Measurements from ENCODE around the gene PROK1. TPM values are rescaled to one million over a fixed set of nuclear protein-coding genes. Genes with fewer than 3 reads are reported as not detected.

PROK1 gene
- total RNA-seq, 1 donor from 2014 or later, result not detected

DNA sequence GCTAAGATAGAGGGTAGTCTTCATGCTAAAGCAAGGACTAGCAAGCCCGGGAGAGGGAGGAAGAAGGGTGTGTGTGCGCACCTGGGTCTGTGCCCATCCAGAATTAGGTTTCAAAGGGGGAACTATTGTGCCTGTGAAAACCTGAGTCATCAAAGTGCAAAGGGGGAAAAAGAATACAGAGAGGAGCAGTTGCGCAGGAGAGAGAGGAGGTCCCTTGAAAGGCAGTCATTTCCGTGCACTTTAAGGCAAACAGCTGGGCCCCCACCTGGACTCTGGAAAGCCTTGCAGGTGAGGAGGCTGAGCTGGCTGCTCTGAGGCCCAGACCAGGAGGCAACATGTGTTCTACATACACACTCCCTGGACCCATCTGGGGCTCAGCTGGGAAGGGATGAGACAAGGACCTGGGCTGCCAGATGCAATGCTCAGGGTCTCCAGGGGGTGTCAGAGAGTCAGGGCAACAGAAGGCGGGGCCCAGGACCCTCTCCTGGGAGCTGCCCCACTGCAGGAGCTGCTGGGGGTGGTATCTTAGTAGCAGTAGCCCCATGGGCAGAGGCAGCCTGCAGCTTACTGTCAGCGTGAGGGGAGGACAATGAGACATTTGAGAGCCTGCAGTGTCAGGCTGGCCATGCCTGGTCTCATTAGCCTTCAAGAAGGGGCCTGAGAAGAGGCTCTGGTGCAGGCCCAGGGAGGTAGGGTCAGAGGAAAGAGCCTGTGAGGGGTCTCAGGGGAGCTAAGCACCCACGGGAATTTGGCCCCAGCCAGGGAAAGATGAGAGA is 14.3 kb downstream of the PROK1 start:
- no peak for DNase-seq (ENCODE audit: low read depth in 2 of 2)

GRCh38 chr1:110465814-110466380 is 14.9 kb downstream of the PROK1 start:
- no peak for DNase-seq (ENCODE audit: low read depth in 2 of 2)

DNA sequence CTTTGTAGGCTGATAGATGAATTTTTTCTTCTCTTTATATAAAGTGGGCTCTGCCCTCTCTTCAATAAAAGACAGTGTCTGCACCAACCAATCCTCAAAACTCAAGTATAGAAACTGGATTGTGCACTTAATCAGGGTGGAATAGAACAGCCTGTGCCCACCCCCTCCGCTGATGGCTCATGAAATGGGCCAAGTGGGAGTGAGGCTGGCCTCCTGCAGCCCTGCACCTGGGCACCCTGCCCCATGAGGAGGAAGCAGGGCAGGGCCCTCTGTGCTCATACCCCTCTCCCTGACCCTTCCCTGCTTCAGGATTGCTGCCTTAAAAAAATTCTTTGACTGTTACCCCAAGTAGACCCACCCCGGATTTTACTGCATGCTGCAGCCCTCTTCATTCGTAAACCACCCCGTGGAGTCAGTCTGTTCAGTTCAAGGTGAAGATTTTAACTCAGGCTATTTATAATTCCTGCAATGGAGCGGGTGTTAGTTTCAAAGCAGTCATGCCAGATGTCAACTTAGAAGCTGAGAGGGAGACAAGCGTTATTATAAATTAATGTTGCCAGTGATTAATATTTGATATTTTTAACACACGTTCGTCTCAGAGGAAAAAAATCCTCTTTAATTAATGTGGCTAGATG is 15.8 kb downstream of the PROK1 start:
- DNase-seq (ENCODE audit: low read depth in 2 of 2), result no peak

- DNase-seq (ENCODE audit: low read depth in 2 of 2), result peak in 1 of 2 donors; percentile 10
These were observed 20.2 kb downstream of the PROK1 start for GRCh38 chr1:110471131-110471530.

DNA sequence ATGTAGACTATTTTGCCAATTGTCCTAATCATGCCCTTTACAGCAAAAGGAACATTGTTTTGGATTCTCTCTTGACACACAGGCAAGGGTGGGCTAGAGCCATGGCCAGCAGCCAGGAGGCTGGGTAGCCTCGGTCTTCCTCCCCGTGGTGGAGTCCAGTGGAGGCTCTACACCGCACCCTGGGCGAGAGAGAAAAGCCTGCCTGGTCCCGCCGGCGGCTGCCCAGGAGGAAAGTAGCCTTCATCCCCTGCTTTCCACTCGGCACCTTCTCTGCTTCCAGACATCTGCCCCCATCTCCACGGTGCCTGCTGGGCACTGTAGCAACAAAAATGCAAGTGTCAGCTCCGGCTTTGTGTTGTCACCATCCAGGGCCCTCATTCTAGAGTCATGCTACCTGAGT is 21.6 kb downstream of the PROK1 start:
- DNase-seq (ENCODE audit: low read depth in 2 of 2), result no peak

GRCh38 chr1:110474444-110474843 is 23.5 kb downstream of the PROK1 start:
- DNase-seq (ENCODE audit: low read depth in 2 of 2), result no peak

DNA sequence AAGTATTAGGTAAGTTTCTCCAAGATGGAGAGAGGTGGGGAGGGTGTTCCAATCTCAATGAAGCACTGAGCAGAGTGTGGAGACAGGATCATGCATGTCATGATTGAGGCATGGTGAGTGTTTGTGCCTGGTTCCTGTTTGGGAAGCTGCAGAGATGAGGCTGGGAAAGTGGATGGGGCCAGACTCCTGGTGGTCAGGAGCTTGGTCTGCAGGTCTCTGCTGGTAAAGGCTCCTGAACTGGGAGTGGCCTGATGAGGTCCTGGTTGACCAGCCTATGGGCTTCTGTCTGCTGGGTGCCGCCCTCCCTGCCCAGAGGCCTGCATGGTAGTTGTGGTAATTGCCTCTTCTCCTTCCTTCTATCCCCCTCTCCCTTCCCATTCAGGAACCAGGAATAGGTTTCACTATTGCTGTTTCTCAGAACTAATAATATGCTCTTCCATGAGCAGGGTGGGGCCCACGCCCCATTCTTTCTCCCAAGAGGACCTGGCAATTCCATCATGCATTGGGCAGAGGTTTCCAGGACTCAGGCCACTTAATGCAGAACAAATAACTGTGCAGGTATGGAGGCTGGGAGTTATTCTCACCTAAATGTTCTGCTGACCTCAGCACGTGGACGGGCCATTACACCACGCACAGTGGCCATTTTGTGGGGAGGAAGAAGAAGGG is 24.5 kb downstream of the PROK1 start:
- DNase-seq (ENCODE audit: low read depth in 2 of 2), result no peak

DNA sequence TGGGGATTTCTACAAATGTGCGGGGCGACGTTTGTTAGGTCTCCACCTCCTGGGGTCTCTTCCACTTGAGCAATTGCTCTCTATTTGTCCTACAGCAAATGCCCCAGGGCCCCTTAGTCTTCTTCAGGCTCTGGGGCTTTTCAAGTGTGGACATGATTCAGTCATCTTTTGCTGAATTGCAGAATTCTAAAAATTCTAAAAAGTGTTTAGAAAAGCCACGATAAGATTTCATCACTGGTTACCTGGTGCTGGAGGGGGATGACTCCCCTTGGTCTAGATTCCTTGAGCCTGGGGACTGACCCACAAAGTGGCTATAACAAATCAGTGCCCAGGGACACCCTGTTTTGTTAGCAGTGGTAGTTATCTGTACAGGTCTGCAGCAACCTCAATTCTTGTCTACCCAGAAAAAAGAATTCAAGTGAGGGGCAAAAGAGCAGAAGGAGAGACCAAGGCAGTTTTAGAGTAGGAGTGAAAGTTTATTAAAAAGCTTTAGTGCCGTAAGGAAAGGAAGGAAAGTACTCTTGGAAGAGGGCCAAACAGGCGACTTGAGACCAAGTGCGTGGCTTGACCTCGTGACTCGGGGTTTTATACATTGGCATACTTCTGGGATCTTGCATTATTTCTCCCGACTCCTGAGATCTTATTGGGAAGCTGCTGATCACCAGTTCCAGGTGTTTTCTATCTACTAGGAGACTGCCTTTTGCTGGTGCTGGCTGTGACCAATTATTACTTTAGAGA is 25.2 kb downstream of the PROK1 start:
- DNase-seq (ENCODE audit: low read depth in 2 of 2), result peak in 1 of 2 donors; percentile 36

DNA sequence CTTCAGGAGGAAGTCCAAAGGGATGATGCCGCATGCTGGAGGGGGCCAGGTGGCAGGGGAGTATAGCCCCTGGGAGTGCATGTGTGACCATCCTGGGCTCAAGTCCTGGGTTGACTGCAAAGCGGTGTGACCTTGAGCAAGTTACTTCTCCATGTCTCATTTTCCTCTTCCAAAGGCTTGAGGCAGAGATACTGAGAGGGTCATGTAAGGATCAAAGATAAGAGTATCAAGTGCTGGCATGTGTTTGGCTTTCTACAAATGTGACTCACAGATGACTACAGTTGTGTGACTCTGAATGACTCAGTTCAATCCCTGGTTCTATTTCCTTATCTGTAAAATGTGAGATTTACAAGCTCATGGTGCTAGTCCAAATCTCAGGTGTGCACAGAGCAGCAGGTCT is 26.1 kb downstream of the PROK1 start:
- DNase-seq (ENCODE audit: low read depth in 2 of 2), result peak in 1 of 2 donors; percentile 52

- no peak for DNase-seq (ENCODE audit: low read depth in 2 of 2)
These were observed 26.6 kb downstream of the PROK1 start for GRCh38 chr1:110477445-110477957.

DNA sequence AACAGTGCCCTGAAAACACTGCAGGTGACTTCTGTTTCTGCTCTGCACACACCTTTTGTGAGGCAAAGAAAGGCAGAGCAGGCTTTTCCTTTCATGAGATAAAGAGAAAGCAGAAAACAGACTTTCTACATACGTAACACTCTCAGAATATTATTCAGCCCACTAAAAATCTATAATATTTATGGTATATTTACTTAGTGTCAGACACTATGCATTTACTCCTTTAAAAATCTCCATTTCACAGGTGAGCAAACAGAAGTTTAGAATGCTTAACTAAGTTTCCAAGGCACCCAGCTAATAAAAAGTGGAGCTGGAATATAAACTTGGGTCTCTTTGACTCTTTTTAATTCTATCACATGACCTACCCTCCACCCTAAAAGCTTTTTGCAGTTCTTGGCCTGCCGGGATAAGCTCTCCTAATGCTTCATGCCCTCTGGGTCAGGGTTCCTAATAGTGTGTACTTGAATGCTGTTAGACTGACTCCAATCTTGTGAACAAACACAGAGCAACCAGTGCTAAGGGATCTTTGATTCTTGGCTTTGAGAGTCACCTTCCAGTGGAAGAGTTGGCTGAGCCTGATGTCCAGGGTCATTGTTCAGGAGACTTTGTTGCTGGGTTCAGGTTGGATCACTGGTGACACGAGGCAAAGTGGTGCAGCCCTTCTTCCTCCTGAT is 27.2 kb downstream of the PROK1 start:
- no peak for DNase-seq (ENCODE audit: low read depth in 2 of 2)

DNA sequence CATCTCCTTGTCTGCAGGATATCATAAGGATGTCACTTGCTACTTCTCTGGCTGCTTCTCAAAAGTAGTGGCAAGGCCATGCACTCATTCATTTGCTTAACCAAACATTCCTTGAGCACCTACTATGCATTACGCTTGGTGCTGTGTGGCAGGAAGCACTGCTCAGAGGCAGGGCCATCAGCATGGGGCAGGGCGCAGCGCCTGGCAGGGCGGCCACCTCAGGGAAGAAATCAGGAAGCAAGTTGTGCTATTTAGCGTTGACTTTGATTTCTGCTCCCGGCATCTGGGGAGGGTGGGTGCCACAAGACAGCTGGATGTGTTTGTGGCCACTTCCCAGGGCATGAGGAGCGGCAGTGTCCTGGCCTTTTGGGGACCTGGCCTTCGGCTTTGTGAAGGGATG is 27.9 kb downstream of the PROK1 start:
- no peak for DNase-seq (ENCODE audit: low read depth in 2 of 2)

DNA sequence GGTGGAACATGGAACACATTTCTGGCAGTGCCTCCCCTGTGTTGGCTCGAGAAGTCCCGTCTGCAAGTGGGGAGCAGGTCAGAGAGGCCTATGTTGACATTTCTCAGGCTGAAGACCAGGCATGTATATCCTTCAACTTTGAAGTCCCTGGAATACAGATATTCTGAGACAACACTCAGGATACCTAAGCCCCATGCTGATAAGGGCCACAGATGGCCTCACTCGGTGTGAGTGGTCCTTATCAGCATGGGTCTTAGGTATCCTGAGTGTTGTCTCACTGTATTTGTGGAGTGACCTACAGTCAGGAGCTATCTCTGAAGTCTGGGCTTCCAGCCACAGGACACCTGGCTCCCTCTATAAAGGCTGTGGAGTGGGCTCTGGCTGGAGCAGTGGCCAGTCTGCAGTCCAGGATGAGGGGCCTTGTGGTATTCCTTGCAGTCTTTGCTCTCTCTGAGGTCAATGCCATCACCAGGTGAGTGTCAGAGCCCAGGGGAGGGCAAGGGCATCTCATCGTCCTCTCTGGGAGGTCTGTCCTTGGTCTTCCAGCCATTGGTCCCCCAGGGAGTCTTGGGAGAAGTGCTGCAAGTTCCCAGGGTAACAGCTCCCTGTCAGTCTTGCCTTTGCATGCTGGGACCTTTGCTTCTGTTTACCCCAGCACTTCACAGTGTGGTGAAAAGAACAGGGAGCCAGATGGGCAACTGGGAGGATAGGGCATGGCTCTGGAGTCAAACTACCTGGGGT is 29.6 kb downstream of the PROK1 start:
- DNase-seq (ENCODE audit: low read depth in 2 of 2), result no peak

GRCh38 chr1:110481968-110482623 is 31.1 kb downstream of the PROK1 start:
- DNase-seq (ENCODE audit: low read depth in 2 of 2), result no peak

GRCh38 chr1:110482662-110483307 is 31.8 kb downstream of the PROK1 start:
- DNase-seq (ENCODE audit: low read depth in 2 of 2), result peak in 1 of 2 donors; percentile 8

- DNase-seq (ENCODE audit: low read depth in 2 of 2), result no peak
These were observed 32.3 kb downstream of the PROK1 start for GRCh38 chr1:110483308-110483685.

DNA sequence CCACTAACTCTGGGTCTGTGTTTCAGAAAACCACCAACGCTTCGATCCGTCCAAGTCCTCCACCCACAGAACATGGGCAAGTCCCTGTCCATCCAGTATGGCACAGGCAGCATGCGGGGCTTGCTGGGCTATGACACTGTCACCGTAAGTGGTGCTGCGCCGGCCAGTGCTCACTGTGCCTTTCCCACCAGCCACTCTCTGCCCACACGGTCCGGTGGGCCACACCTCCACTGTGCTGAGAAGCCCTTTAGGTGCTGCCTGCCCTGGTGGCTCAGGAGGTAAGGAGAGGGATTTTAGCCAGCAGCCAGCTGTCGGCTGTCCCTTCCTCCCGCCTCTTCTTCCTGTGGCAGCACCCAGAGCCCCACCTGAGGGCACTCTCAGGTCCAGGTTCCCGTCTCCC is 33.9 kb downstream of the PROK1 start:
- no peak for DNase-seq (ENCODE audit: low read depth in 2 of 2)

GRCh38 chr1:110485725-110486124 is 34.8 kb downstream of the PROK1 start:
- no peak for DNase-seq (ENCODE audit: low read depth in 2 of 2)

DNA sequence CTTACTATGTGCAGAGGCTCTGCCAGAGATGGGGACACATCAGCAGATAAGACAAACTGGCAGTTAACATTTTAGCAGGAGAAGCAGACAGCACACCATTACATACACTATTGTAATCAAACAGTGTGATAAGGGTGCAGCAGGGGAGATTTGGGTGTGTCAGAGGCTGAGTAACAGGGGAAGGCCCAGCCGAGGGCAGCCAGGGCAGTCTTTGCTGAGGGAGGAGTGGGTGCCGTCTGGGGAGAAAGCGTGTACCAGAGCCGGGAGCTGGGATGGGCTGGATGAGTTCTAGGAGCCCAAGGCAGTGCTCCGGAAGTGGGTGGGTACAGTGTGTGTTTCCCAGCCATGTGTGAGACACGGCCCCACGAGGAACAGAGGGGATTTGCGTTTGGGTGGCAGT is 36.8 kb downstream of the PROK1 start:
- no peak for DNase-seq (ENCODE audit: low read depth in 2 of 2)

Measured in lung microvascular endothelial cell (primary cell).